Measurements from ENCODE around the gene AFMID. TPM values are rescaled to one million over a fixed set of nuclear protein-coding genes. Genes with fewer than 3 reads are reported as not detected.

AFMID gene
- total and polyA plus RNA-seq, 2 of the 13 experiments (the other 11 are each of a cell fraction or from before 2014, with no cell fraction given), result 249 to 270 TPM

DNA sequence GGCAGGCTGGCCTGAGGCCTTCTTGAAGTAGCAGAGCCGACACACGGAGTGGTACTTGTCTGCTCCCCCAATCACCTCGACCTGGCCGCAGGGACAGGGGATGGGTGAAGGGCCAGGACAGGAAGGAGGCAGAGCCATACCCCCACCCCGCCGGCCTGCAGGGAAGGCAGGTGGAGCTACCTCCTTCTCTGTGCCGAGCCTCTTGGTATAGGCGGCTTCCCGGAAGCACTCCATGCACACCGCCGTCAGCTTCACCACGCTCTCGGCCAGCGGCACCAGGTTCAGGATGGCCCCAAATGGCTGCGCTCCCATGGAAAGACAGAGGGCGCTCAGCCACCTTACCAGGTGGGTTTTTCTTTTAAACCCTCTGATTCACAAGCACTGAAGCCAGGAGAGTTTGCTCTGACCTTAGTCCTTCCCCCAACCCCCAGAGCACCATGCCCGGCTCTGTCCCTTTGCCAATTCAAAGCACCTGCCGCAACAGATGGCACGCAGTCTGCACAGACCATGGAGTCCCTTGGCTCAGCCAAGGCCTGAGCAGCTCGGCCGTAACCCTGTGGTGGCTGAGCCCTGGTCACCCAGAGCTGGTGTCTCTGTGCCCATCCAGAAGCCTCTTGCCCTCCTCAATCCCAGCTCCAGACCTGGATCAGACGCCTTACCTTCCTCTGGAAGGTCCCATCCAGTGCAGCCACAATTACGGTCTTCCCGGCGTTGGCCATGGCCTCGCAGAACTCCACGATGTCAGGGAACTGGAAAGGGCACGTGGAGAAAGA is 12.1 kb upstream of the AFMID start (continued):
- TF ChIP-seq, protein P1, sequence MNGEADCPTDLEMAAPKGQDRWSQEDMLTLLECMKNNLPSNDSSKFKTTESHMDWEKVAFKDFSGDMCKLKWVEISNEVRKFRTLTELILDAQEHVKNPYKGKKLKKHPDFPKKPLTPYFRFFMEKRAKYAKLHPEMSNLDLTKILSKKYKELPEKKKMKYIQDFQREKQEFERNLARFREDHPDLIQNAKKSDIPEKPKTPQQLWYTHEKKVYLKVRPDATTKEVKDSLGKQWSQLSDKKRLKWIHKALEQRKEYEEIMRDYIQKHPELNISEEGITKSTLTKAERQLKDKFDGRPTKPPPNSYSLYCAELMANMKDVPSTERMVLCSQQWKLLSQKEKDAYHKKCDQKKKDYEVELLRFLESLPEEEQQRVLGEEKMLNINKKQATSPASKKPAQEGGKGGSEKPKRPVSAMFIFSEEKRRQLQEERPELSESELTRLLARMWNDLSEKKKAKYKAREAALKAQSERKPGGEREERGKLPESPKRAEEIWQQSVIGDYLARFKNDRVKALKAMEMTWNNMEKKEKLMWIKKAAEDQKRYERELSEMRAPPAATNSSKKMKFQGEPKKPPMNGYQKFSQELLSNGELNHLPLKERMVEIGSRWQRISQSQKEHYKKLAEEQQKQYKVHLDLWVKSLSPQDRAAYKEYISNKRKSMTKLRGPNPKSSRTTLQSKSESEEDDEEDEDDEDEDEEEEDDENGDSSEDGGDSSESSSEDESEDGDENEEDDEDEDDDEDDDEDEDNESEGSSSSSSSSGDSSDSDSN (CRISPR knock-in tag; IDR thresholded peaks at IDR 0.05), result 0 out of 2 replicates have a peak, but pooled peaks have one; percentile 26

DNA sequence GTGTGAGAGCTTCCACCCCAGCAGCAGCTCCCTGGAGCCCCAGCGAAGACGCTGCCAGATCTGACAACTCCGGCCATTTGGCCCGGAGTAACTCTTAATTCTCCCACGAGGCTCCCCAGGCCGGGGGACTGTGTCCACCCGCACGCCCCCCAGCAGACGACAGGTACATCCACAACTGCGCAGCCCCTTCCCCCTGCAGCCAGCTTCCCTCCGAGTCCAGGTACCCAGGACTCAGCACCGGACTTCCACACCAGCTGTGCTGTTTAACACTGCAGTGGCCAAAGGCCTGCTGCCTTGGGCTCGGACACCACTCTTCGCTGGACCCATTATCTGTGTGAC is 11.6 kb upstream of the AFMID start:
- peaks cover 20 to 65% of the 10 kb centered on the region in 2 experiments for H3K36me3 ChIP-seq (replicated peaks in 1 of 2; ENCODE audit: control insufficient read depth in 1 of 2, insufficient read depth in 2 of 2, low read length in 2 of 2)
- 98% methylated on average over 14 of the region's 14 CpGs for WGBS (ENCODE audit: low lambda C conversion rate)
- ChIA-PET POLR2A (interaction anchor here (0.5 to 1.4 kb wide), 3 partner anchors 11 to 14 kb away, joined by 3 to 4 read pairs (median 3); partner anchors contain the start of gene TK1), CTCF (ENCODE audit: low intra/inter-chr PET ratio, low total read pairs) (interaction anchor here (2.0 kb wide), 1 partner anchor 63 kb away, joined by 18 read pairs; no protein-coding TSS in a partner anchor)
- no peak overlapping the region for H2AFZ ChIP-seq (ENCODE audit: low read length)
- no peak for DNase-seq (ENCODE audit: low spot score)
- no peaks in the 10 kb centered on the region for H3K79me2 ChIP-seq (ENCODE audit: insufficient read depth, low read length)
- no peaks in the 10 kb centered on the region for H4K20me1 ChIP-seq (ENCODE audit: insufficient read depth, low read length)
- H3K4me2 ChIP-seq (ENCODE audit: low read depth, low read length), result no peak overlapping the region
- H3K9ac ChIP-seq (ENCODE audit: insufficient read depth, low read depth, low read length), result no peak overlapping the region
- no TSS peak for BruUV-seq (replicated peaks)
- TF ChIP-seq AGO2 (optimal IDR thresholded peaks at IDR 0.05; ENCODE audit: low read depth, low read length) (peak; percentile 57), EHMT2 (IDR thresholded peaks at IDR 0.05; ENCODE audit: borderline replicate concordance, low read depth, low read length) (no peak), SRSF1 (optimal IDR thresholded peaks at IDR 0.05; ENCODE audit: low read depth, low read length) (peak; percentile 6), KAT2B (IDR thresholded peaks at IDR 0.05; ENCODE audit: borderline replicate concordance, low read depth, low read length) (no peak)
- H3K27ac ChIP-seq (ENCODE audit: extremely low read length, insufficient read depth, low read length), result no peak overlapping the region
- H3K27me3 ChIP-seq (ENCODE audit: control insufficient read depth in 1 of 2, insufficient read depth in 2 of 2, low read length in 2 of 2), result no peaks in the 10 kb centered on the region
- H3K4me3 ChIP-seq (replicated peaks in 1 of 3; ENCODE audit: insufficient read depth in 1 of 3, low read depth in 2 of 3, low read length in 3 of 3), result no peak overlapping the region
- ATAC-seq, result no peak
- peaks cover 24% of the 10 kb centered on the region for H3K4me1 ChIP-seq (ENCODE audit: insufficient read depth, low read length)
- H3K9me3 ChIP-seq (ENCODE audit: low read length), result no peaks in the 10 kb centered on the region
- FAIRE-seq, result no peak
- in situ Hi-C loops (cut with HindIII; ENCODE audit: extremely low pct_ligation_motif_present, low pct_unique_long_range_greater_than_20kb), result no loop called here
- intact Hi-C loops (cut with micrococcal nuclease; ENCODE audit: unreplicated experiment), result no loop called here

Measured in HepG2 (cell line).